Measurements from ENCODE around the gene TRIM63.

- no peak for TF ChIP-seq GATA2 (IDR thresholded peaks at IDR 0.05; ENCODE audit: low read depth, low read length)
- TF ChIP-seq GATA3 (IDR thresholded peaks at IDR 0.05; ENCODE audit: low read depth, low read length), result no peak
These were observed 30.3 kb upstream of the TRIM63 start for GRCh38 chr1:26097696-26098095.
